DMS 273 treated with DMSO at 0.1 percent for 48 hours (cell line): ENCODE results near the gene ADGRG6.
A peak's percentile ranks its signal among the peaks of the same experiment; 100 is the strongest.

Source experiments
- DNase-seq: peaks from one replicate; lab custom pipeline; 2025; lab: John Stamatoyannopoulos, UW

Gene ADGRG6

DNA sequence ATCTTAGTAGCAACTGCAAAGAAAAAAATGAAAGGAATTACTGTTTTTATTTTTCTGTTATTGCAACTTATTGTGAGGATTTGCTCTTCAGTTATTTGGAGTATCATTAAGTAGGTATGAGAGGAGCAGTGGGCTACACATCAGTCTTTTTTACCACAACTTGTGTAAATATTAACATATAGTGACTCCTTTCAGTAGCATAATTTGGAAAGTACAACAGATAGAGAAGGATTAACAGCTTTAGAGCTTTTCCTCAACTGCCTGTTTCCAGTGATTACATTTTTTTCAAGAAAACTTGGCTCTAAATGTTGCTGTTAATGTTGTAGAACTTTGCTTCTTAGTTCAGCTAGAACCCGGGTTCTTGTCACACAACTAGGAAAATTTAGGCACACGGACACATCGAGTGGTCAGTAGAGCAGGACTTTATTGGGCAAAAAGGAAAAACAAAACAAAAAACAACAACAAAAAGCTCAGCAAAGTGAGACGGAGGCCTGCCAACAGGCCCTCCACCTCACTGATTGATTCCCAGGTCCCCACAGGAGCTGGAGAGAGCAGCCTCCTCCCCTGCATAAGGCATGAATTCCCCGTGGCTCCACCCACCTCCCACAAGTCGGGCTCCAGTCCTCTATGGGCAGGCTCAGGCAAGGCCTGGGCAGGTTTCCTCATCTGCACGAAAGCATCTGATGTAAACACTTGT, 75.1 kb downstream of the ADGRG6 start:
- DNase-seq: no peak

DNA sequence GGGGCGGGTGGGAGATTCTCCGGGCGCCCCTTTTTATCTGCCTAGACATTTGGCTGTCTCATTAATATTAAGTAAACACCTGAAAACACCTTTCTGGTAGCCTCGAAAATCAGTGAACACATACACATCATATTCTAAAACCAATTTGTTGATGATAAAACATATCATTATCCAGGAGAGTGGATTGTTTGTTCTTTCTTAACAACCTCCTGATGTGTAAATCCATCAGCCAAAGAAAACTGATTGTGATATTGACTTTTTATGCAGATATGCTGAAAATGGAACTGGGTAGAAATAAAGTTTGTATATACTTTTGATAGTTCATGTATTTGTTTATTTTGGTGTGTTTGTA, 75.7 kb downstream of the ADGRG6 start:
- DNase-seq: no peak

DNA sequence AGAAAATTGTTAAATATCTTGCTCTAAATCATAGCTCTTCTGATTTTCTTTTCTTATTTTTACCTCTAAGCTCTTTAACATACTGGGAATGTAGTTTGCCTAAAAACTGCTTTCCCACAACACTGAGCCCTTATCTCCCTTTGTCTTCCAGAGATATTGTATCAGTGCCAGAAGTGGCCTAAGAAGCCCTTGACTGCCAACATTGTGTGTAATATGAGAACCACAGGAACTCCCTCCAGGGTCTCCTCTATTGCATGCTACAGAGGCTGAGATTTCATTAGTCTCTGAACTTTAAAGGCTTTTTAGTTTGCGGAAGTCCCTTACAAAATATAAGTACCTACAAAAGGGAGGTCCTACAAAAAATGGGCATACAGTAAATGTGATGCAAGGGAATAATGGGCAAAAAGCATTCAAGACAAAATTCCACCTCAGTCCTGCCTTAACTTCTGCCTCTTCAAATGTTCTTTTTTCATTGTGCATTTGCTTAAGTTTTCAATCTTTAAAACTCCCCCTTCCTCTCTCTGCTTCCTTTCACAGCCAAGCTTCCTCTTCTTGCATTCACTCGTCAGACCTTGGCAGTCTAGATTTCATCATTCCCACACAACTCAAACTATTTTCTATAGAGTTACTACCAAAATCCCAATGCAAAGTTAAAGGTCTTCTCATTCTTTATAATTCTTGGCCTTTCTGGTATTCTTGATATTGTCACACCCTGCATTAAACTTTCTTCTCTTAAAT, 76.5 kb downstream of the ADGRG6 start:
- peak; percentile 37 for DNase-seq

DNA sequence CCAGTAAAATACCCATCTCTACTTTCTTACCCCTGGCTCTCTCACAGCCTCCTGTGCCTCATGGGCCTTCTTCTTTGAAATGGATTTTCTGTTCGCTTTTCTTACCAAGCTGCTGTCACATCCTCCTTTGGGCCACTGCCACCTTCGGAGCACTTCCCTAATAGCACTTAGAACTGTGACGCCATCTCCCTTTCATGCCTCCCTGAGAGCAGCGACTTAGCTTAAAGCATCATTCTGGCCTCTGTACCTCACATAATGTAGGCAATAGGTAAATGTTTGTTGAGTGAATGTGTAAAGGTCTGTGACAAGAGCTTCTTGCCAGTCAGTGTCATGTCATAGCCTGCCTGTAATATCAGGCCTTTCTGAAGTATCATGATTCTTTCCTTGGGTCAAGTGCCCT, 78.8 kb downstream of the ADGRG6 start:
- DNase-seq: no peak

DNA sequence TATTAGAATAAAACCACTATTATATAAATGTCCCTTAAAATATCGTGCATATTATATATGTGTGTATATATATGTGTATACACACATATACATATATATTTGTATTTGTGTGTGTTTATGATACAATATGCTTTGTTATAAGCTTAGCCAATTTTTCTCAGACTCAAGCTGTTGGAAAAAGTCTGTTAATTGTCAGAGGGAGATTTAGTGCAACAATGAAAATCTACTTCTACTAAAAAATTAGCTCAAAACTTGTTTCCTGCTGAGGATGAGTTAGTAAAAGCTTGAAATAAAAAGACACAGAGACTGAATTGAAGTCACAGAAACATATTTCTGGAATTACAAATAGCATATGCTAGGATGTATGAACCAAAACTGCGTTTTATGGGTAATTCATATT, 79.4 kb downstream of the ADGRG6 start:
- DNase-seq: no peak

DNA sequence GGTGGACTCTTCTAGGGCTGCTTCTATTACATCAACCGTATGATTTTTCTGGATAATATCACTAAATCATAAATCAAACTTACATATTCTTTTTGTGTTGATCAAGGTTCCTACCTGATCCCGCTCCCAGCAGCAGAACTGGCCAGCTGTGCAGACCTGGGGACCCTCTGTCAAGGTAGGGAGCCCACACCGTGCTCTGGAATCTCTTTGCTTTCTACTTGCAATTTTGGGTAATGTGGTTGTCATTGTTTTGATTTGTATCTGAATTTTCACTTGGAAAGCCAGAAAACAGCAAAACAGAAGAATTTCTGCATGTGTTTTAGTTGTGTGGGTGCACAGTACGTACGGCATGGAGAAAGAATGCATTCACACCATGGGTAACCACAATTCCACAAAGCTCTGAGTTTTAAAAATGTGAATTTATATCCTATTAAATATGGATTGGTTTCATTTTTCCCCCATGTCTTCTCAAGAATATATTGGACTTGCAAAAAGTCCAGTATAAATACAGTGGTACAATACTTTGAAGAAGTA, 80.1 kb downstream of the ADGRG6 start:
- DNase-seq: no peak

DNA sequence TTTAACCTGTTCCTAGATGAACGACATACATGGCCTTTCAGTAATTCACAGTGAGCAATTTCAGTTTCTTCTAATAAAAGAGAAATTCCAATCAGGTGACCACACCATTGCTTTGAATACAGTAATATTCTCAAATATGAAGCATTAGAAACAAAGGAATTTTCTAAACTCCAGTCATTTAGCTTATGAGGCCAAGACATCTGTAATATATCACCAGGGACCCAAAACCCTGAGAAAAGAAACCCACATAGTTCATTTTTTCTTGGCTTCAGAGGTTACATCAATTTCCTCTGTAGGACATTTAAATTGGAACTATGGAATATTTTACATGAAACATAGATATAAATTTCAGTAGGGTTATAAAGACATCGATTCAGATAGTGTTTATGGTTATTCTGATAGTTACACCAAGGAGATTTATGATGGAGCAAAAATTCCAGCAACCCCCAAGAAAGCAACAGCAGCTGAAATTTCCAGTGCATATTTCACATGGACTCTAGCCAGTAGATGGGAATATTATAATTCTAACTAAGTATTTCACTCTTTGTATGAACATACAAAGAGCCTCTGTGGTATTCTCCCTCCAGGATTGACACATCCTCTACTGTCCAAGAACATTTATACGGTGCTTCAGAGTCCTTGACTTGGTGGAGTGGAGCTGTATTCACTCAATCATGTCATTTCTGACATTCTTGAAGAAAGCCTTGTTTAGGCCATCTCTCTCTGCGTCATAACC, 82.9 kb downstream of the ADGRG6 start:
- DNase-seq: no peak

DNA sequence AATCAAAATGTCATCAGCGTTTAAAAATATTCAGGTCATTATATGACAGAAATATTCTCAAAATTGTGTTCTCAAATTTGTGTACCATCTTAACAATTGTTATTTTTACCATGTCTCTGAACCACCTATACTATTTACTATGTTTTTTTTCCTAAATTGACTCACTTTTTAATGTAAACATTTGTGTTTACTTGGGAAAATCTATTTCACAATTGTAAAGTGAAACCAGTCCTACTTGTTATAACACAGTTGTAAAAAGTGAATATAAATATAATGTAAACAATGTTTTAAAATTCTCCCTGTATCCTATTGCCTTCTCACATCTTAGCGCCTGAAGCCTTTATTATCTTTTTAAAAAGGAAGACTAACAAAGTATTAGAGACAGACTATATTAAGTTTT, 83.5 kb downstream of the ADGRG6 start:
- DNase-seq: no peak

DNA sequence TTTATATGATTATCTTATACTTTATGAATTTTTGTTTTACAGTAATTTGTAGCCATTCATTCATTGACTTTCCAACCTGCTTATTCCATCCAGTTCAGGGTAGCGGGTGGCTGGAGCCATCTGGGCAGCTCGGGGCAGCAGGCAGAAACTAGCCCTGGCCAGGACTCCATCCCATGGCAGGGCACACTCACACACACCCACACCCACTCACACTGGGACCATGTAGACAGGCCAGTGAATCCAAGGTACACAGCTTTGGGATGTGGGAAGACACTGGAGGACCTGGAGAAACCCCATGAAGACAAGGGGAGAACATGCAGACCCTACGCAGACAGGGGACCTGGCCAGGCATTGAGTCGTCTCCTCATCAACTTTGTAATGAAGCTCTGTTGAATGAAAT, 84.8 kb downstream of the ADGRG6 start:
- no peak for DNase-seq

DNA sequence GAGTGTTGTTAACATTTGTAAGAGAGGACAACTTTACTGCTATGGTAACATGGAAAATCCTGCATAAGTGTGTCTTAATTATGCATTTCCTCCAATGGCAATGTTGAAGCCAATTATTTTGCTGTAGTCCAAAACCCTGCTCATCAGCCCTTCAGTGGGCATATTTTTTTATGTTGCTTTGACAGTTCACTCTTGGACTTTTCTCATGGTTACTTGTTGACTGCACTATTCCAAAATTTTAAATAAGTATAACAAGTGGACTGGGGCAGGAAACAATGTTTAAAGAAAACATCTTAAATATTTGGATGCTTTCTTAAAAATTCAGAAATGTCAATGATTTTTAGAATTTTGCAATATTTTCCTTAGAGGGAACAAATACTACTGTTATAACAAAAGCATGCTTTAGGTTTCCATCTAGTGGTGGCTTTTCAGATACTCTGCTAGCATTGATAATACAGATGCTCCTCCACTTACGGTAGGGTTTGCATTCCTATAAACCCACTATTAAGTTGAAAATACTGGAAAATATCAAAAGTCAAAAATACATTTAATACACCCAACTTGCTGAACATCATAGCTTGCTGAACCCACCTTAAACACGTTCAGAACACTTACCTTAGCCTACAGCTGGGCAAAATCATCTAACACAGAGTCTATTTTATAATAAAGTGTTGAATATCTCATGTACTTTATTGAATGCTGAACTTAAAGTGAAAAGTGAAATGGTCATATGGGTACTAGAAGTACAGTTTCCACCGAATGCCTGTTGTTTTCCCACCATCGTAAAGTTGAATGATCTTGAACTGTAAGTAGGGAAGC, 86.4 kb downstream of the ADGRG6 start:
- no peak for DNase-seq

DNA sequence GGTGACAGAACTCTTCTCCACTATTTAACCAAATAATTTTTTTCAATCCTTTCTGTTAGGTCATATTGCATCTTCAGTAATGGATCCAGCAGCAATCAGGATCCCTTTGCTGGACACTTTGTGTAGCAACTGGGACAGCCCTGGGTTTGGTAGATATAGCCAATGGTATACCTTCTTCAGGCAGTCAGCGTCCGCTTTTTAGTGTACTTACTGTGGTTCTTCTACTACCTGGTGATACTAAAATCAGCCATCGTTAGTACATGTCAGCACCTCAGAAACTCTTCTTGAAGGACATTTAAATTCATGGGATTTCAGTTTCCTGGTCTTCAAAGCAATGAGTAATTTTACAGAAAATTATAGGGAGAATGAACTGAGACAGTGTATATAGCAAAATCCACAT, 93.5 kb downstream of the ADGRG6 start:
- DNase-seq: no peak

DNA sequence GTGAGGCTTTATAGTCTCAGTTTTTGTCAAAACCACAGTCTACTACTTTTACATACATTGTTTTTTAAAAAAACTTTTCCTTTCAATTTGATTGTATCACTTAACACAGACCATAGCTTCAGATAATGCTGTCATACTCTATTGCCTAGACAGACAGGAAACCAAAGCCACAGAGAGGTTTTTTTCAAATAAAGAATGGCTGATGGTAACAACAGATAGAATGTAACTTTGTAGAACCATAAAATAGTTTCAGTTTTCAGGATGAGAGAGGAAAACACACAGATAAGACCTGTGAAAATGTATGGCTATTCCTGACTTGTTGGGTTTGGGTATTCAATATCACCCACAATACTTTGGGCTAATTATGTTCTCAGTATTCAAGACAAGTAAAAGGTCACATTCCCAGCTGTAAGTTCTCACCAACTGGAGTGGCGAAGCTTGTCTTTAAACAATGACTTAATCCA, 94.0 kb downstream of the ADGRG6 start:
- DNase-seq: no peak

DNA sequence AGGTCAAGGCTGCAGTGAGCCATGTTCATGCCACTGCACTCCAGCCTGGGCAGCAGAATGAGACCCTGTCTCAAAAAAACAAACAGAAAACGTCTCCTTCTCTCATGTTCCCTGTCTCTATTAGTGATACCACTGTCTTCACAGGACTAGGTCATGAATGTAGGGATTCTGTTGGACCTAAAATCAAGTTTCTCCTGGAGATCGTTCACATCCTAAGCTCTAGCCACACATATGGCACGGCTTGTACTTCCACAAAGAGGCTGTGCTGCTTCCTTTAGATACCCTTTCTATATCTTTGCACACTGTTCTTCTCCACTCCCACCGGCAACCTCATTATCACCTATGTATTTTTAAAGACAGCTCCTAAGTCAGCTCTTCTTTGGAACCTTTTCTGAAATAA, 96.5 kb downstream of the ADGRG6 start:
- no peak for DNase-seq

DNA sequence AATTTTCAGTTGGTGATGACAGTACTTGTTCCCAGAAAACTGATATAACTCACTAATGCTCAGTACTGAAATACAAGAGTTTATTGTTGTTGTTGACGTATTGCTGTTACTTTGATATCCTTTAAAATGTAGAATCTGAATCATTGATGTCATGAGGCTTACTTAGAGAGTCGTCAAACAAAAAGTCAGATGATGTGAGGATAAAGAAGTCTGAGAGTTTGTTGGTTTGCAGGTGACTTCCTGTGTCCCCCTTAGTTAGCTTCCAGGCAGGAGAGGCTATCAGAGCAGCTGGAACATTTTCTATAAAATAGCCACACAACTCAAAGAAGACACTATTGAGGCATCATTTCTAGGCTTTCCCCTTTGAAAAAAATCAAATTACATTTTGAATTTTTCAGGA, 97.9 kb downstream of the ADGRG6 start:
- DNase-seq: no peak

DNA sequence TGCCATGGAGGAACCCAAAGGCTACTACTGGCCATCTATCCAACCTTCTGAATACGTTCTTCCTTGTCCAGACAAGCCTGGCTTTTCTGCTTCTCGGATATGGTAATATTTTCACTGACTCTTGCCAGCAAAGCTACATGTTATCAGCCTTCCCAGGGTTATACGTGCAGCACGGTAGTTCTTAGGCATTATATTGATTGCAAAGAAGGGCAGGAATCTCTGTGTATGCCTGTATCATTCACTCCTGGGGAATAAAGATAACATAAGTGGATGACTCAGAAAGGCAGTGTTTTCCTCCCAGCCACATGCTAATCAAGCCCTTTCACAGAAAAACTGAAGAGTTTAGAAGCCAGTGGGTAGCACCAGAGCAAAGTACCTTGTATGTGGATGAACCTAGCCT, 98.7 kb downstream of the ADGRG6 start:
- no peak for DNase-seq

DNA sequence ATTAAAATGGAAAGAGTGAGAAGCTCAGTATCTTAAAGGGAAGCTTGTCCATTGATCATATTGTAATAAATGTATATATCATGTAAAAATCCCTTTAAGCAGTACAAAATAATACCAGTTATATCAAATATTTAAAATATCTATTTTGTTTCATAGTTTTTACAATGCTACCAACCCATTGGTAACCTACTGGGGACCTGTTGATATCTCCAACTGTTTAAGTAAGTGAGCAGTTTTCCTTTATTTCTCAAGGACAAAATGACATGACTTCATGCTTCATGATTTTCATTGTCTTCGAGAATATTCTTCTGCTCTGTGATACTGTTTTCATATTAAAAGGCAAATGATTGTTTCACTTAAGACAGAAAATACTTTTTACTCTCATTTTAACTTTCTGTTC, 100.0 kb downstream of the ADGRG6 start:
- no peak for DNase-seq

DNA sequence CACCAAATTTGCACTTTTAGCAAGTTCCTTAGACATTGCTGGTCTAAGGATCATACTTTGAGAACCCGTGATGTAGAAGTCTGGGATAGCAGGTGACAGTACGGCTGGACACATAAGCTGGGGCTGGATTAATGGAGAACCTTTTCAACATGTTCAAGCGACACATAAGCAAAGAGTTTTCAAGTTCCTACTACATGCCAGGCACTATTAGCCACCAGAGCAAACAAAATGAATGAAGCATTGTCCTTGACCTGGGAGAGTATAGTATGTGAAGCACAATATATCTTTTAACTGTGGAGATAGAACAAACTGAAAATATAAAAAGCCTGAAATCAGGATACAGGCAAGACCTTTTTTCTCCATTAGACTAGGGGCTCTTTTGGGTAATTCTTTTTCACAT, 102.9 kb downstream of the ADGRG6 start:
- DNase-seq: no peak

DNA sequence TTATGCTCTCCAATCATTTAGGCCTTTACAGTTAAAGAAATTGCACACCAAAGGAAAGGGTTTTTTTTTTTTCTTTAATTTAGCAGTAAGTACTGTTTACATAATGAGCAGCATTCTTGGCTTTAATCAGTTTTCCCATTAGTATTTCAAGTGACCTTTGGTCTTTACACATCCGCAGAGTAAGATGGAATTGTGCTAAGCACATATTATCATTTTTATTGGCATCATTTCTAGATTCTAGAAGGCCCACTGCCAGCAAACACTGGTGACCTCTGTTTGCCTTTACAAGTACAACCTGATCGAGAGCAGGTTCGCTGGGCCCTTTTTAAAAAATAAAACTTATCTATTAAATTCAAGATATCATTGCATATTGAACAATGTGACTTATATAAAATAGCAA, 104.3 kb downstream of the ADGRG6 start:
- no peak for DNase-seq

DNA sequence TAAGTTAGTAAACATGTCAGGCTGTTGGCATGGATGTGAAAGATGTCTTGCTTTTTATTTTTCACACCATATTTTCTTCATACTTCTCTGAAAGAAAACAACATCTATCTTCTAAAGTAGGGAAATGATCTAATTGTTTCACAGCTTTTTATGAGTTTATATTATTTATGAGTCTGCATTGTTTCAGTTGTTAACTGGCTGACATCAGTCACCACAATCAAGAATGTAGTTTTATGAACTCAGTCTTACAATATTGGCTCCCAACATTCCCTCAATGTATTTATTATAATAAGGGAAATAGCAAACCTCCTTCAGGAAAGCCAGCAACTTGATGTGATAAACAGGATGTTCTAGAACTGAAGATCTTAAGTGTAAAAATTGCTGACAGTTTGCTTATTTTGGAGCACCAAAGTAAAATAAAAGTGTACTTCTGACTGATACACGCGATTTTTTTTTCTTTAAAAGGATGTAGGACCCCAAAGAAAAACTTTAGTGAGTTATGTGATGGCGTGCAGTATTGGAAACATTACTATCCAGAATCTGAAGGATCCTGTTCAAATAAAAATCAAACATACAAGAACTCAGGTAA, 106.0 kb downstream of the ADGRG6 start:
- no peak for DNase-seq

DNA sequence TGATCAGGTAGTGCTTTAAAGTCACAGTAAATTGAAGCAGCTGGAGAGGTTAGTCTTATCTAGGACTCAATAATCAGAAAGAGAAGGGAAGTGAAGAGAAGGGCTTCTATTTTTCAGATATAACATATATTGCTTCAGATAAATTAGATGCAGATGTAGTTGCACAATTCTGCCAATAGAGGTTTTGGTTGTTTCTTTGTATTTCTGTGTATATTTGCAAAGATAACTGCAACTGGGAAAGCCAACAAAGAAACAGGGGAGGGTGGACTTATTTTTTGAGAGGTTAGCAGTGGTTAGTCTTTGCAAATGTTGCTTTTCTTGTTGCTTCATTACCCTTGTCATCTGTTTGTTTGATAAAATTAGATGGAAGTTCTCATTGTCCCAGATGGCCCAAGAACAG, 106.6 kb downstream of the ADGRG6 start:
- no peak for DNase-seq

DNA sequence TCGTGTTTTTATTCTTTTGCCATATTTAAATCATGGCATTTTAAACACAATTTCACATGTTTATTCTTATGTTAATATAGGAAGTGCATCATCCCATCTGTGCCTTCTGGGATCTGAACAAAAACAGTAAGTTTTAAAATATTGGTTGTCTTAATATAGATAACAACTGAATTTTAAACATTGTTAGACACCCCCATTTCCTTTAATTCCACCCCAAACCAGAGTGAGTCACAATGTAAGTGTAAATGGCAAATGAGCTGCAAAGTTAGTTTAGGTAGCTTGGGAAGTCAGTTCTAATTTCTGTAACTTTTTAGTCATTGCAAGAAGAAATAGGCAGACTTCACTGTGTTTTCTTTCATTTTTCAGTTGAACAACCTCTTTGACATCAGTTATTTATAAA, 108.0 kb downstream of the ADGRG6 start:
- no peak for DNase-seq

DNA sequence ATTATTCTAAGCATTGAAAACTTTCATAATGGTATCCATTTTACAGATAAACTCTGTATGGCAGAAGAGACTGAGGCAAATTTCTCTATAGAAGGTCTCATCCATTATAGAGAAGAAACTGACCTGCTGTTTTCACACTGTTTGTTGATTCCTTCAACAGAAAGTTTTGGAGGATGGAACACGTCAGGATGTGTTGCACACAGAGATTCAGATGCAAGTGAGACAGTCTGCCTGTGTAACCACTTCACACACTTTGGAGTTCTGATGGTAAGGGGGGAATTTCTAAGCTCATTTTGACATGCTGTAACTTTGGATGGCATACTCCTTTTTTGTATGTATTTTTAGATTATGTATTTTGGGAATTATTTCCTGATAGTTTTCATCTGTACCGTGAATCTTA, 109.3 kb downstream of the ADGRG6 start:
- DNase-seq: no peak
